NB4 (cell line): ENCODE results near the gene CTDNEP1.

Experiments used
- DNase-seq: peaks from one replicate; pipeline ENCODE4 v3.0.0; 2010; ENCODE audit warnings: low read depth
- H3K4me3 ChIP-seq: one replicate; pipeline ENCODE4 v1.5.1; 2011; ENCODE audit warnings: mild to moderate bottlenecking, low read depth, low read length, moderate library complexity
- CTCF ChIP-seq: IDR thresholded peaks from one replicate; pipeline ENCODE4 v1.5.1; 2012; ENCODE audit warnings: low read depth, low read length
- MAX ChIP-seq: IDR thresholded peaks from 2 replicates; pipeline ENCODE4 v1.6.1; 2011; ENCODE audit warnings: low read depth, low read length
- MYC ChIP-seq: IDR thresholded peaks from 2 replicates; pipeline ENCODE4 v1.6.1; 2011; ENCODE audit warnings: low read depth, low read length
- POLR2A ChIP-seq: IDR thresholded peaks from 2 replicates; pipeline ENCODE4 v1.6.1; 2011; ENCODE audit warnings: mild to moderate bottlenecking; ENCODE audit not compliant: insufficient read length; ENCODE audit errors: extremely low read depth

CTDNEP1 gene

GRCh38 chr17:7262935-7263800, 11.6 kb upstream of the CTDNEP1 start:
- DNase-seq: no peak
- TF ChIP-seq POLR2A (no peak), MYC (no peak)
- H3K4me3 ChIP-seq: no peak overlapping the region

GRCh38 chr17:7262192-7262934, 10.8 kb upstream of the CTDNEP1 start, which contains the start of gene CLDN7:
CLDN7 (minus strand) TSS chr17:7262478; CDS start chr17:7262043, 435 bp downstream.
- no peak for TF ChIP-seq MYC
- TF ChIP-seq MAX: no peak
- TF ChIP-seq POLR2A: no peak
- TF ChIP-seq CTCF: no peak
- H3K4me3 ChIP-seq: no peak within 1 kb of the TSS
- DNase-seq: no peak

GRCh38 chr17:7261379-7262191, 10.1 kb upstream of the CTDNEP1 start:
- no peak for DNase-seq
- TF ChIP-seq MAX: no peak
- no peak for TF ChIP-seq MYC
- no peak for TF ChIP-seq CTCF
- no peak for TF ChIP-seq POLR2A
- H3K4me3 ChIP-seq: no peak overlapping the region

GRCh38 chr17:7260651-7261378, 9.3 kb upstream of the CTDNEP1 start:
- no peak for DNase-seq
- H3K4me3 ChIP-seq: no peak overlapping the region
- no peak for TF ChIP-seq POLR2A
- no peak for TF ChIP-seq CTCF
- no peak for TF ChIP-seq MAX
- TF ChIP-seq MYC: no peak

- no peak for DNase-seq
- no peak overlapping the region for H3K4me3 ChIP-seq
- no peak for TF ChIP-seq MYC
- no peak for TF ChIP-seq MAX
- TF ChIP-seq CTCF: no peak
- no peak for TF ChIP-seq POLR2A
Measured at GRCh38 chr17:7260151-7260550, 8.6 kb upstream of the CTDNEP1 start.
